Mucosa of descending colon (tissue), 3 donors: Measurements from ENCODE around the gene EXPH5. TPM values are rescaled to one million over a fixed set of nuclear protein-coding genes. Genes with fewer than 3 reads are reported as not detected.
A peak's percentile ranks its signal among the peaks of the same experiment; 100 is the strongest.

ENCODE experiments used
- ATAC-seq: fragments of 200-7000 bp; cut with Tn5 transposase; one replicate; pipeline ENCODE4 v1.9.1; 2020; ENCODE audit warnings: mild to moderate bottlenecking, moderate library complexity
- DNase-seq, 3 donors: peaks; one replicate each; pipeline ENCODE4 v3.0.0-alpha.2; 2020
- H3K36me3 ChIP-seq: fragments of 200-600 bp; one replicate; pipeline ENCODE4 v1.8.0; 2021; ENCODE audit warnings: low read depth, mild to moderate bottlenecking
- H3K4me1 ChIP-seq: fragments of 200-600 bp; one replicate; pipeline ENCODE4 v1.8.0; 2021; ENCODE audit warnings: low read depth, mild to moderate bottlenecking
- H3K4me3 ChIP-seq: fragments of 200-600 bp; one replicate; pipeline ENCODE4 v1.8.0; 2021; ENCODE audit warnings: mild to moderate bottlenecking
- H3K9me3 ChIP-seq: fragments of 200-600 bp; one replicate; pipeline ENCODE4 v1.8.0; 2021; ENCODE audit warnings: mild to moderate bottlenecking
- CTCF ChIP-seq: fragments of 200-600 bp; IDR thresholded peaks from one replicate; pipeline ENCODE4 v1.8.0; 2022; ENCODE audit warnings: antibody characterized with exemption, mild to moderate bottlenecking
- intact Hi-C, 2 donors: fragments of 100-400 bp; cut with DNase I in 1 of 2; cut with micrococcal nuclease in 1 of 2; formaldehyde crosslinking; loops; one replicate each; pipeline versions ENCODE4 v1.11.0 to v1.11.1; 2022; cut with DNase I, micrococcal nuclease
- total RNA-seq, 3 donors: library from RNA; stranded (reverse); fragmentation: NEBNext Ultra II Directional in 2 of 3; extraction: Animal tissue kit (Norgen Biotek cat#: 25700) in 2 of 3; gene quantifications; one replicate each; pipeline versions ENCODE4 v1.2.1 to v1.2.4, GENCODE V29; 2021 to 2023
- donor health status: DM: no; HTN: no; CAD: no; lungs with moderate emphysema.
- donor health status: DM: no; HTN: no; CAD: no.
- donor health status: DM: no; HTN: yes; CAD: no.

EXPH5 gene
- total RNA-seq, 3 donors from 2014 or later = 22.4 to 79.3 (median 26.1) TPM

- ATAC-seq (no peak), DNase-seq (no peak)
- no peaks in the 10 kb centered on the region for H3K9me3 ChIP-seq
- H3K36me3 ChIP-seq = no peaks in the 10 kb centered on the region
- peaks cover 3% of the 10 kb centered on the region for H3K4me1 ChIP-seq
- no peak overlapping the region for H3K4me3 ChIP-seq
- no peak for TF ChIP-seq CTCF
- intact Hi-C loops = no loop called here
Measured at GRCh38 chr11:108584973-108585372, 8.6 kb downstream of the EXPH5 start.

GRCh38 chr11:108580645-108581044, 12.9 kb downstream of the EXPH5 start:
- no peaks in the 10 kb centered on the region for H3K36me3 ChIP-seq
- ATAC-seq (no peak), DNase-seq (no peak)
- no peak for TF ChIP-seq CTCF
- H3K4me1 ChIP-seq = no peaks in the 10 kb centered on the region
- intact Hi-C loops = no loop called here
- H3K9me3 ChIP-seq = no peaks in the 10 kb centered on the region
- no peak overlapping the region for H3K4me3 ChIP-seq

GRCh38 chr11:108580043-108580442, 13.5 kb downstream of the EXPH5 start:
- no peaks in the 10 kb centered on the region for H3K4me1 ChIP-seq
- no peaks in the 10 kb centered on the region for H3K9me3 ChIP-seq
- H3K4me3 ChIP-seq = no peak overlapping the region
- no peak for TF ChIP-seq CTCF
- no peak for DNase-seq
- intact Hi-C loops = no loop called here
- no peaks in the 10 kb centered on the region for H3K36me3 ChIP-seq
- no peak for ATAC-seq

- DNase-seq (no peak), ATAC-seq (no peak)
- Histone ChIP-seq H3K4me1 (peaks cover 2% of the 10 kb centered on the region), H3K36me3 (no peaks in the 10 kb centered on the region), H3K4me3 (no peak overlapping the region), H3K9me3 (no peaks in the 10 kb centered on the region)
- TF ChIP-seq CTCF = no peak
- intact Hi-C loops = no loop called here
Measured at GRCh38 chr11:108576523-108576922, 17.0 kb downstream of the EXPH5 start.

- Histone ChIP-seq H3K9me3 (no peaks in the 10 kb centered on the region), H3K36me3 (no peaks in the 10 kb centered on the region), H3K4me1 (peaks cover 11% of the 10 kb centered on the region), H3K4me3 (no peak overlapping the region)
- TF ChIP-seq CTCF = no peak
- intact Hi-C loops = no loop called here
- no peak for ATAC-seq
- DNase-seq = no peak
Measured at GRCh38 chr11:108574675-108575074, 18.9 kb downstream of the EXPH5 start.

GRCh38 chr11:108571001-108571400, 22.6 kb downstream of the EXPH5 start:
- no peak overlapping the region for H3K4me3 ChIP-seq
- H3K4me1 ChIP-seq = peaks cover 11% of the 10 kb centered on the region
- intact Hi-C loops = no loop called here
- H3K9me3 ChIP-seq = no peaks in the 10 kb centered on the region
- ATAC-seq (peak; percentile 99), DNase-seq (peak in 2 of 3 donors; percentile 58 to 70)
- no peaks in the 10 kb centered on the region for H3K36me3 ChIP-seq
- TF ChIP-seq CTCF = no peak
